Liver (tissue), 9 donors: ENCODE data around the gene PGM5. TPM values are rescaled to one million over a fixed set of nuclear protein-coding genes. Genes with fewer than 3 reads are reported as not detected.
"Not testable (repeated sequence)": the region's sequence is repeated elsewhere in the genome, so short reads cannot be mapped to it uniquely, and the experiment has no call there.

Experiments used
- DNase-seq: peaks from one replicate; pipeline ENCODE4 v3.0.0-alpha.2; 2017; ENCODE audit warnings: low spot score
- H3K27ac ChIP-seq, 2 donors: one replicate each; pipeline ENCODE4 v1.7.0; 2013; ENCODE audit warnings: inconsistent platforms in 2 of 2, low read length in 2 of 2, control low read depth in 1 of 2, low read depth in 1 of 2, mild to moderate bottlenecking in 1 of 2
- H3K27me3 ChIP-seq, 4 donors: one replicate each; pipeline versions ENCODE4 v1.6.1 to v1.7.0; 2013; ENCODE audit warnings: low read length in 3 of 4, inconsistent platforms in 1 of 4, mild to moderate bottlenecking in 1 of 4, moderate library complexity in 1 of 4; ENCODE audit not compliant: control insufficient read depth in 4 of 4, insufficient read depth in 4 of 4
- H3K36me3 ChIP-seq, 4 donors: one replicate each; pipeline versions ENCODE4 v1.6.1 to v1.7.0; 2013; ENCODE audit warnings: low read length in 3 of 4, mild to moderate bottlenecking in 3 of 4, low read depth in 1 of 4, moderate library complexity in 1 of 4; ENCODE audit not compliant: control insufficient read depth in 4 of 4, insufficient read depth in 3 of 4
- H3K4me1 ChIP-seq, 4 donors: one replicate each; pipeline versions ENCODE4 v1.6.1 to v1.7.0; 2013; ENCODE audit warnings: low read length in 3 of 4, mild to moderate bottlenecking in 3 of 4, moderate library complexity in 1 of 4; ENCODE audit not compliant: control insufficient read depth in 4 of 4, insufficient read depth in 4 of 4
- H3K4me3 ChIP-seq, 3 donors: one replicate each; pipeline versions ENCODE4 v1.6.1 to v1.7.0; 2013; ENCODE audit warnings: low read length in 3 of 3, control low read depth in 1 of 3, low read depth in 1 of 3, mild to moderate bottlenecking in 1 of 3
- H3K9ac ChIP-seq, 2 donors: one replicate each; pipeline ENCODE4 v1.7.0; 2013; ENCODE audit warnings: low read length in 2 of 2, mild to moderate bottlenecking in 2 of 2, moderate library complexity in 2 of 2, control low read depth in 1 of 2, low read depth in 1 of 2
- H3K9me3 ChIP-seq, 4 donors: one replicate each; pipeline versions ENCODE4 v1.6.1 to v1.7.0; 2013; ENCODE audit warnings: low read length in 3 of 4; ENCODE audit not compliant: control insufficient read depth in 4 of 4
- WGBS: extraction: QIAGEN DNeasy Blood & Tissue Kit; methylation state at CpG from one replicate; pipeline ENCODE4 v1.1.7; 2013; 5-methylcytosine and 5-hydroxymethylcytosine counted together
- polyA plus RNA-seq, 2 donors: library from polyadenylated mRNA; stranded (reverse) in 1 of 2; unstranded in 1 of 2; fragments of 200-250 nt in 1 of 2; fragments of >200 nt in 1 of 2; fragmentation: Nextera tagmentation in 1 of 2; extraction: Ambion mirVana in 1 of 2; gene quantifications; one replicate each; pipeline versions ENCODE4 v1.2.1 to v1.2.3, GENCODE V29; 2013 to 2015
- total RNA-seq, 2 donors: library from RNA; depleted of rRNA; stranded (reverse); fragments of >200 nt; gene quantifications; one replicate each; pipeline ENCODE4 v1.2.3, GENCODE V29; 2014
- donor health status: healthy.
- donor health status: healthy.
- donor health status: healthy.
- donor health status: healthy.
- donor health status: healthy.

The PGM5 gene
- total RNA-seq = 1 to 10 TPM; 2.1 to 8.5 TPM
- 1 to 10 TPM in 1 of 2 donors, under 1 TPM in 1; 0.63 to 2.2 TPM for polyA plus RNA-seq

DNA sequence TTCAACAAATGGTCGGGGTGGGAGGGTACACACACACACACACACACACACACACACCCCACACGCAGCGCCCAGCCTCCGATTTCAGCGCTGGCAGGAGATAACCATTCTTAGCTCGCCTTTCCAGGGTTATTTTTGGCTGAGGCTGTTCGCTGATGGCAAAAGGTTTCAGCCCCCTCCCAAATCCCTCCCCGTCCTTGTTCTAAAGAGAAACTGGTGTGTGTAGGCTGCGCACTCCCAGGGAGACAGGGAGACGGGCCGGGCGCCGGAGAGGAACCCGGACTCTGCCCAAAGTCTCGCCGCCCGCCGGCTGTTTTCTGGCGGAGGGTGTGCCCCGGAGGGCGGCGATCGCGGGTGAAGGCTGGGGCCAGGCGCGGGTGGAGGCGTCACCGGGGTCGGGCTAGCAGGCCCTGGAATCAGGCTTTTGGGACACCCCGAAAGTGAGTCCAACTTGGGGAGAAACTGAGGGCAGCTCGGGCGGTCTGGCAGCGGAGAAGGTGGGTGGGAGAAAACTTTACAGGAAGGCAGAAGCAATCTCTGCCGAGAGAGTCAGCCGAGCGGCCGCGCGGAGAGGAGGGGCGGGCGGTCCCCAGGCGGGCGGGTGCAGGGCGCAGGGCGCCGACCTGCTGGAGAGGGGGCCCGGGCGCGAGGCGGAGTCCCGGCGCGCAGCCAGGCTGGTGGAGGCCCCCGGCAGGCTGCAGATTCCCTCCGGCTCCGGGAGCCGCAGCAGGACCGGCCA is at the start of gene PGM5:
PGM5 (plus strand) TSS at position 232 of the 739 bp plus-strand sequence. CDS start 517 bp downstream, outside the sequence.
- not testable (repeated sequence) for H3K4me1 ChIP-seq, H3K36me3 ChIP-seq, H3K9me3 ChIP-seq, H3K27ac ChIP-seq, DNase-seq, H3K27me3 ChIP-seq, H3K9ac ChIP-seq
- H3K4me3 ChIP-seq = peak within 1 kb of the TSS in 2 of 3 donors; percentile 26 to 51
- WGBS = 2% methylated on average over 58 of the region's 58 CpGs

- not testable (repeated sequence) for H3K9ac ChIP-seq, DNase-seq, H3K4me1 ChIP-seq, H3K27me3 ChIP-seq, H3K36me3 ChIP-seq, H3K9me3 ChIP-seq, H3K27ac ChIP-seq, H3K4me3 ChIP-seq
- 24% methylated on average over 17 of the region's 35 CpGs for WGBS
Measured at GRCh38 chr9:68307127-68307526, 49.3 kb upstream of the PGM5 start.

- not testable (repeated sequence) for H3K4me3 ChIP-seq, H3K36me3 ChIP-seq, H3K27ac ChIP-seq, H3K27me3 ChIP-seq, H3K9ac ChIP-seq, H3K4me1 ChIP-seq, H3K9me3 ChIP-seq, DNase-seq
- WGBS = 22% methylated on average over 18 of the region's 21 CpGs
Measured at GRCh38 chr9:68307654-68308053, 48.8 kb upstream of the PGM5 start.

DNA sequence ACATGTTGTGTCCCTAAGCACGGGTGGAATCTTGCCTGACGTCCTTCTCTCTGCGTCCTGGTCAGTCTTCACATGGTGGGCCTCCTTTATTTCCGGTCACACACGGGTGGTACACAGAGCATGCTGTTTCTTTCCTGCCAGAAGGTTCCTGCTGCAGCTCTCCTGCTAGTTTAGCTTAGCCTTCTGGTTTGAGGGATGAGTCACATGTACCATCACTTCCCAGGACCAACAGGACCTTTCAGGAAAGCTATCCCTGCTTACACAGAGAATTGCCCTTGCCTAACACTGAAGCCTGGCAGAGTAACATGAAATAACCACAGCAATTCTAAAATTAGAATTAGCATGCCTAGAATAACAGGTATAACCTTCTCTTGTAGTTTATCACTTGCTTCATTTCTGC is 45.2 kb upstream of the PGM5 start:
- not testable (repeated sequence) for H3K4me1 ChIP-seq, H3K9me3 ChIP-seq, H3K9ac ChIP-seq, H3K4me3 ChIP-seq, DNase-seq, H3K36me3 ChIP-seq, H3K27me3 ChIP-seq, H3K27ac ChIP-seq
- no CpG with 5 or more reads among the region's 5 CpGs for WGBS

GRCh38 chr9:68318209-68318608 is 38.2 kb upstream of the PGM5 start:
- not testable (repeated sequence) for H3K27ac ChIP-seq, H3K27me3 ChIP-seq, H3K36me3 ChIP-seq, DNase-seq, H3K4me3 ChIP-seq, H3K9ac ChIP-seq, H3K4me1 ChIP-seq, H3K9me3 ChIP-seq
- 65% methylated on average over 9 of the region's 10 CpGs for whole genome bisulfite sequencing

- H3K9me3 ChIP-seq, H3K4me1 ChIP-seq, H3K4me3 ChIP-seq, H3K27ac ChIP-seq, DNase-seq, H3K27me3 ChIP-seq, H3K9ac ChIP-seq, H3K36me3 ChIP-seq: not testable (repeated sequence)
- WGBS = 37% methylated on average over 14 of the region's 24 CpGs
Measured at GRCh38 chr9:68323749-68324148, 32.7 kb upstream of the PGM5 start.

DNA sequence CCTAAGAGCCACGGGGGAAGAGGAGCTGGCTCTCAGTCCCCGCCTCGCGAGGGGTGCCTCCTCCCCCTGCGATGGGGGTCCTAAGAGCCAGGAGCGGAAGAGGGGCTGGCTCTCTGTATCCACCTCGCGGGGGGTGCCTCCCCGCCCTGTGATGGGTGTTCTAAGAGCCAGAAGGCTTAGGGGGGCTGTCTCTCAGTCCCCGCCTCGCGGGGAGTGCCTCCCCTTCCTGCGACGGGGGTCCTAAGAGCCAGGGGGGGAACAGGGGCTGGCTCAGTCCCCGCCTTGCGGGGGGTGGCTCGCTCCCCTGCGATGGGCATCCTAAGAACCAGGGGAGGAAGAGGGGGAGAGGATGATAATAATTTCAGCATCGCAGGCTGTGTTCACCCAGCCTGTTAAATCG is 31.9 kb upstream of the PGM5 start:
- not testable (repeated sequence) for H3K4me1 ChIP-seq, DNase-seq, H3K27me3 ChIP-seq, H3K4me3 ChIP-seq, H3K9ac ChIP-seq, H3K9me3 ChIP-seq, H3K27ac ChIP-seq, H3K36me3 ChIP-seq
- WGBS = 11% methylated on average over 6 of the region's 20 CpGs

- H3K4me1 ChIP-seq, H3K27me3 ChIP-seq, H3K36me3 ChIP-seq, H3K9ac ChIP-seq, H3K4me3 ChIP-seq, DNase-seq, H3K27ac ChIP-seq, H3K9me3 ChIP-seq: not testable (repeated sequence)
- 66% methylated on average over 2 of the region's 4 CpGs for WGBS
Measured at GRCh38 chr9:68329106-68329505, 27.3 kb upstream of the PGM5 start.
